Transverse colon (tissue), 4 donors: Measurements from ENCODE around the gene TMEM190.

Source experiments
- EP300 ChIP-seq: sonication (generic); formaldehyde crosslinking; IDR thresholded peaks from one replicate; pipeline ENCODE4 v1.6.1; 2017; ENCODE audit warnings: antibody characterized with exemption, low read depth
- POLR2A ChIP-seq: fragments of 450-650 bp; IDR thresholded peaks from one replicate; pipeline ENCODE4 v1.6.1; 2016; ENCODE audit warnings: antibody characterized with exemption, mild to moderate bottlenecking, moderate library complexity
- POLR2AphosphoS5 ChIP-seq, 3 donors: sonication (generic); formaldehyde crosslinking; IDR thresholded peaks; one replicate each; pipeline ENCODE4 v1.6.1; 2016; ENCODE audit warnings: antibody characterized with exemption in 3 of 3
- TF ChIP-seq, protein P1 (sequence below), 5 experiments: fragments of 200-600 bp in 3 of 5; fragments of 450-650 bp in 2 of 5; sonication (generic) in 3 of 5; IDR thresholded peaks; 1 replicate in 2 of 5; 2 replicates in 3 of 5; pipeline ENCODE4 v1.5.1; 2016 to 2017; ENCODE audit warnings: antibody characterized with exemption in 5 of 5, inconsistent platforms in 3 of 5, mild to moderate bottlenecking in 2 of 5, moderate library complexity in 1 of 5

DNA sequence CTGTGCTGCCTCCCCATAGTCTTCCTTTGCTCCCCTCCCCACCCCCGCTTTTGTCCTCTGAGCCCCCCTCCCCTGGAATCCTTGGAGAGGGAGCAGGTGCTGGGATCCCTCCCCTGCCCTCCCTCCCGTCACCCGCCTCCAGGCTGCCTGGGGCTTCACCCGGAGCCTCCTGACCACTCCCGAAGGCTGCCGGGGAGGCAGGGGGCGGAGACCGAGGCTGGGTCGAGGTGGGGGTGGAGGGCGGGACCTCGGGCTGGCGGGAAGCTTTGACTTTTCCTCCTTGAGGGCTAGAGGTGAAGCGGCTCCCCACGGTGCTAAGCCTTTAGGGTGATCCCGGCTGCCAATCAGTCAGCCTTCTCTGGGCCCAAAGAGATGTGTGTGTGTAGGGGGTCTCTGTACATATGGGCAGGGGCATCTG, 35.4 kb upstream of the TMEM190 start:
- TF ChIP-seq, protein P1, sequence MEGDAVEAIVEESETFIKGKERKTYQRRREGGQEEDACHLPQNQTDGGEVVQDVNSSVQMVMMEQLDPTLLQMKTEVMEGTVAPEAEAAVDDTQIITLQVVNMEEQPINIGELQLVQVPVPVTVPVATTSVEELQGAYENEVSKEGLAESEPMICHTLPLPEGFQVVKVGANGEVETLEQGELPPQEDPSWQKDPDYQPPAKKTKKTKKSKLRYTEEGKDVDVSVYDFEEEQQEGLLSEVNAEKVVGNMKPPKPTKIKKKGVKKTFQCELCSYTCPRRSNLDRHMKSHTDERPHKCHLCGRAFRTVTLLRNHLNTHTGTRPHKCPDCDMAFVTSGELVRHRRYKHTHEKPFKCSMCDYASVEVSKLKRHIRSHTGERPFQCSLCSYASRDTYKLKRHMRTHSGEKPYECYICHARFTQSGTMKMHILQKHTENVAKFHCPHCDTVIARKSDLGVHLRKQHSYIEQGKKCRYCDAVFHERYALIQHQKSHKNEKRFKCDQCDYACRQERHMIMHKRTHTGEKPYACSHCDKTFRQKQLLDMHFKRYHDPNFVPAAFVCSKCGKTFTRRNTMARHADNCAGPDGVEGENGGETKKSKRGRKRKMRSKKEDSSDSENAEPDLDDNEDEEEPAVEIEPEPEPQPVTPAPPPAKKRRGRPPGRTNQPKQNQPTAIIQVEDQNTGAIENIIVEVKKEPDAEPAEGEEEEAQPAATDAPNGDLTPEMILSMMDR (IDR thresholded peaks at IDR 0.05), result no peak
- TF ChIP-seq POLR2A (no peak), POLR2AphosphoS5 (IDR thresholded peaks at IDR 0.05) (peak in 1 of 3 donors; percentile 52), EP300 (no peak)
